Measurements from ENCODE around the gene HSP90AB1.

GRCh38 chr6:44298864-44299263, 52.0 kb downstream of the HSP90AB1 start:
- TF ChIP-seq, protein P1, sequence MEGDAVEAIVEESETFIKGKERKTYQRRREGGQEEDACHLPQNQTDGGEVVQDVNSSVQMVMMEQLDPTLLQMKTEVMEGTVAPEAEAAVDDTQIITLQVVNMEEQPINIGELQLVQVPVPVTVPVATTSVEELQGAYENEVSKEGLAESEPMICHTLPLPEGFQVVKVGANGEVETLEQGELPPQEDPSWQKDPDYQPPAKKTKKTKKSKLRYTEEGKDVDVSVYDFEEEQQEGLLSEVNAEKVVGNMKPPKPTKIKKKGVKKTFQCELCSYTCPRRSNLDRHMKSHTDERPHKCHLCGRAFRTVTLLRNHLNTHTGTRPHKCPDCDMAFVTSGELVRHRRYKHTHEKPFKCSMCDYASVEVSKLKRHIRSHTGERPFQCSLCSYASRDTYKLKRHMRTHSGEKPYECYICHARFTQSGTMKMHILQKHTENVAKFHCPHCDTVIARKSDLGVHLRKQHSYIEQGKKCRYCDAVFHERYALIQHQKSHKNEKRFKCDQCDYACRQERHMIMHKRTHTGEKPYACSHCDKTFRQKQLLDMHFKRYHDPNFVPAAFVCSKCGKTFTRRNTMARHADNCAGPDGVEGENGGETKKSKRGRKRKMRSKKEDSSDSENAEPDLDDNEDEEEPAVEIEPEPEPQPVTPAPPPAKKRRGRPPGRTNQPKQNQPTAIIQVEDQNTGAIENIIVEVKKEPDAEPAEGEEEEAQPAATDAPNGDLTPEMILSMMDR (IDR thresholded peaks at IDR 0.05): no peak
- no peak for TF ChIP-seq EP300 (IDR thresholded peaks at IDR 0.05)
- no peak for TF ChIP-seq POLR2A (IDR thresholded peaks at IDR 0.05; ENCODE audit: low read depth)

Measured in esophagus muscularis mucosa (tissue), 4 donors.